Measurements from ENCODE around the gene GLIS1. TPM values are rescaled to one million over a fixed set of nuclear protein-coding genes. Genes with fewer than 3 reads are reported as not detected.
A peak's percentile ranks its signal among the peaks of the same experiment; 100 is the strongest.

The GLIS1 gene
- total RNA-seq, 1 experiment from 2014 or later, result 0.71 TPM

- no peak for DNase-seq (ENCODE audit: low read depth)
Observed at GRCh38 chr1:53535226-53535625, 203.7 kb downstream of the GLIS1 start.

GRCh38 chr1:53532912-53533311 lies 206.1 kb downstream of the GLIS1 start:
- DNase-seq (ENCODE audit: low read depth), result no peak

- no peak for DNase-seq (ENCODE audit: low read depth)
Observed at GRCh38 chr1:53532377-53532776, 206.6 kb downstream of the GLIS1 start.

GRCh38 chr1:53530550-53530949 lies 208.4 kb downstream of the GLIS1 start:
- no peak for DNase-seq (ENCODE audit: low read depth)

- DNase-seq (ENCODE audit: low read depth), result no peak
Observed at GRCh38 chr1:53529555-53529954, 209.4 kb downstream of the GLIS1 start.

- DNase-seq (ENCODE audit: low read depth), result no peak
Observed at GRCh38 chr1:53527368-53527767, 211.6 kb downstream of the GLIS1 start.

- no peak for DNase-seq (ENCODE audit: low read depth)
Observed at GRCh38 chr1:53526451-53527101, 212.4 kb downstream of the GLIS1 start.

- DNase-seq (ENCODE audit: low read depth), result peak; percentile 12
Observed at GRCh38 chr1:53525595-53525994, 213.4 kb downstream of the GLIS1 start.

GRCh38 chr1:53524428-53525375 lies 214.3 kb downstream of the GLIS1 start:
- DNase-seq (ENCODE audit: low read depth), result no peak

- DNase-seq (ENCODE audit: low read depth), result no peak
Observed at GRCh38 chr1:53521924-53522552, 216.9 kb downstream of the GLIS1 start.

- no peak for DNase-seq (ENCODE audit: low read depth)
Observed at GRCh38 chr1:53520481-53520880, 218.5 kb downstream of the GLIS1 start.

- no peak for DNase-seq (ENCODE audit: low read depth)
Observed at GRCh38 chr1:53519421-53519820, 219.5 kb downstream of the GLIS1 start.

GRCh38 chr1:53518775-53519174 lies 220.2 kb downstream of the GLIS1 start:
- DNase-seq (ENCODE audit: low read depth), result no peak

- DNase-seq (ENCODE audit: low read depth), result no peak
Observed at GRCh38 chr1:53517821-53518352, 221.1 kb downstream of the GLIS1 start.

GRCh38 chr1:53517109-53517508 lies 221.9 kb downstream of the GLIS1 start:
- no peak for DNase-seq (ENCODE audit: low read depth)

- no peak for DNase-seq (ENCODE audit: low read depth)
Observed at GRCh38 chr1:53516181-53516580, 222.8 kb downstream of the GLIS1 start.

- DNase-seq (ENCODE audit: low read depth), result no peak
Observed at GRCh38 chr1:53514436-53514835, 224.5 kb downstream of the GLIS1 start.

GRCh38 chr1:53513846-53514245 lies 225.1 kb downstream of the GLIS1 start:
- DNase-seq (ENCODE audit: low read depth), result no peak

GRCh38 chr1:53512807-53513755 lies 225.9 kb downstream of the GLIS1 start:
- DNase-seq (ENCODE audit: low read depth), result peak; percentile 14

- no peak for DNase-seq (ENCODE audit: low read depth)
Observed at GRCh38 chr1:53511933-53512806, 226.8 kb downstream of the GLIS1 start.

All from HT1080 (cell line).